GM23248 (cell line): ENCODE measurements around the gene TFDP3.

Source experiments
- EZH2 ChIP-seq: fragments of 200-600 bp; sonication (generic); IDR thresholded peaks from 2 replicates; pipeline ENCODE4 v1.6.1; 2018; ENCODE audit warnings: antibody characterized with exemption, mild to moderate bottlenecking; ENCODE audit not compliant: insufficient read depth, poor library complexity, severe bottlenecking
- EZH2phosphoT487 ChIP-seq: fragments of 200-600 bp; sonication (generic); IDR thresholded peaks from 2 replicates; pipeline ENCODE4 v1.6.1; 2018; ENCODE audit warnings: antibody characterized with exemption, moderate library complexity, mild to moderate bottlenecking, low read depth; ENCODE audit not compliant: insufficient read depth

DNA sequence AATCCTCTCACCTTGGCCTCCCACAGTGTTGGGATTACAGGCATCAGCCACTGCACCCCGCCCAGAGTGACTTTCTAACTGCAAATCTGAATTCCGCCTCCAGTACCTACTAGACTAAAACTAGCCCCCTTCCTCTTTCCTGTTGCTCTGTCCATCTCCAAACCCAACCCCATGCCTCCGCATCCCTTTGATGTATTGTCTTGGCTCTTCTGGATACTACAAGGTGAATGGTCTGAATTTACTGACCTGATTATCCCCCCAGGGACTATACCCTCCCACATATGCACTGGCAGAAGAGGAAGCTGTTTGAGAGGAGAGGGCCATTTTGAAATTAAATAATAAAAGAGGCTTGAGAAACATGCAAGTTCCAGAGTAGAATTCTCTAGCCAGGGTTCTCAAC lies 17.7 kb upstream of the TFDP3 start:
- TF ChIP-seq EZH2phosphoT487 (no peak), EZH2 (no peak)
